GM18508 (cell line): ENCODE measurements around the gene TWNK.

Source experiments
- ATAC-seq: cut with Tn5 transposase; IDR thresholded peaks from one replicate; pipeline ENCODE4 v1.9.1; 2021; ENCODE audit warnings: moderate number of reproducible peaks; ENCODE audit not compliant: insufficient read depth, unreplicated experiment

The TWNK gene

GRCh38 chr10:101007915-101008822 lies 20.8 kb downstream of the TWNK start:
- ATAC-seq = no peak

- no peak for ATAC-seq
Observed at GRCh38 chr10:101008823-101009423, 21.6 kb downstream of the TWNK start.

- no peak for ATAC-seq
Observed at GRCh38 chr10:101010329-101010728, 23.0 kb downstream of the TWNK start.

GRCh38 chr10:101011517-101012423 lies 24.4 kb downstream of the TWNK start:
- ATAC-seq = no peak

- ATAC-seq = no peak
Observed at GRCh38 chr10:101012525-101013364, 25.4 kb downstream of the TWNK start.

- ATAC-seq = no peak
Observed at GRCh38 chr10:101013365-101013825, 26.1 kb downstream of the TWNK start.

- ATAC-seq = no peak
Observed at GRCh38 chr10:101014230-101014884, 27.0 kb downstream of the TWNK start.

- ATAC-seq = no peak
Observed at GRCh38 chr10:101014966-101015581, 27.7 kb downstream of the TWNK start.

GRCh38 chr10:101015582-101015973 lies 28.2 kb downstream of the TWNK start:
- no peak for ATAC-seq

- ATAC-seq = no peak
Observed at GRCh38 chr10:101016814-101017213, 29.5 kb downstream of the TWNK start.

GRCh38 chr10:101018118-101018599 lies 30.8 kb downstream of the TWNK start:
- ATAC-seq = no peak

GRCh38 chr10:101018600-101019439 lies 31.5 kb downstream of the TWNK start:
- ATAC-seq = no peak

- no peak for ATAC-seq
Observed at GRCh38 chr10:101019440-101019703, 32.0 kb downstream of the TWNK start.

- no peak for ATAC-seq
Observed at GRCh38 chr10:101020427-101021075, 33.2 kb downstream of the TWNK start.

- no peak for ATAC-seq
Observed at GRCh38 chr10:101021239-101021638, 33.9 kb downstream of the TWNK start.

- no peak for ATAC-seq
Observed at GRCh38 chr10:101021692-101022251, 34.4 kb downstream of the TWNK start.

- no peak for ATAC-seq
Observed at GRCh38 chr10:101022967-101023705, 35.8 kb downstream of the TWNK start.
